Astrocyte of the cerebellum (primary cell): ENCODE measurements around the gene PFDN4.

ENCODE experiments used
- DNase-seq: peaks from one replicate; pipeline ENCODE4 v3.0.0-alpha.2; 2011; ENCODE audit warnings: low read depth
- H3K4me3 ChIP-seq: 2 replicates; pipeline ENCODE4 v1.5.1; 2011; ENCODE audit warnings: mild to moderate bottlenecking, low read depth, low read length, moderate library complexity
- CTCF ChIP-seq: IDR thresholded peaks from 2 replicates; pipeline ENCODE4 v1.5.1; 2012; ENCODE audit warnings: low read length, low read depth, moderate library complexity, mild to moderate bottlenecking; ENCODE audit errors: missing control alignments
- in situ Hi-C: cut with HindIII; loops from 2 replicates; pipeline ENCODE4 v1.10.0; 2017; ENCODE audit warnings: low sequenced_read_pairs

Gene PFDN4

GRCh38 chr20:54184904-54185626 lies 22.8 kb upstream of the PFDN4 start:
- in situ Hi-C loops, result no loop called here
- H3K4me3 ChIP-seq, result no peak overlapping the region
- no peak for DNase-seq
- no peak for TF ChIP-seq CTCF

DNA sequence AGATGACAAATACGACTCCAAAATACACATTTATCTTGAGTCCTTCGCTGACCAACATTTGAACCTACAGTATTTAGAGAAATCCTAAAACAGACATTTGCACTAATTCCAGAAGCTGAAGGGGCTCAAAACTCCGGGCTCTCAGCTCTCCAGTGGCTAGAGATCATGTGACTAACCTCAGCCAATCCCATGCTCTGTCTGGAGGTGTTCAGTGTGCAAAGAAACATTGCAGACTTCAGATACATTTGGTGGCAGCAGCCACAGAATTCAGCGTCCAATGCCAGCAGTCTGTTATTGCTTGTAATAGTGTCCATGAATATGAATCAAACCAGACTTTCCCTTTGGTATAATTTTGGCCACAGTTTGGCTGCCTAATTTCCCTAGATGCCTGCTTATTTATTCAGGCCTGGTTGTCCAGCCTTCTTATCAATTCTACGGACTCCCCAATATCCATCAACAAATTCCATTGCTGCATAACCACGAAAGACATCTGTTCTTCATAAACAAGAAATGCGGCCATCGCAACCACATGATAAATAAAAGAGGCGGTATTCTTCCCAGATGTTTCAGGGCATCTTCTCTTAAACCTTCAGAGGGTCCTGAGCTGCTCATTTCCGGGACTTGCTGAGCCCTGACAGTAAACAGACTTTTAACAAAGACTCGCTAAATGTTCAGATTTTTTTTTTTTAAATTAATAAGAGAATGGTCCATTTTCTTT lies 19.6 kb upstream of the PFDN4 start:
- no peak for TF ChIP-seq CTCF
- no peak overlapping the region for H3K4me3 ChIP-seq
- in situ Hi-C loops, result no loop called here
- DNase-seq, result no peak

DNA sequence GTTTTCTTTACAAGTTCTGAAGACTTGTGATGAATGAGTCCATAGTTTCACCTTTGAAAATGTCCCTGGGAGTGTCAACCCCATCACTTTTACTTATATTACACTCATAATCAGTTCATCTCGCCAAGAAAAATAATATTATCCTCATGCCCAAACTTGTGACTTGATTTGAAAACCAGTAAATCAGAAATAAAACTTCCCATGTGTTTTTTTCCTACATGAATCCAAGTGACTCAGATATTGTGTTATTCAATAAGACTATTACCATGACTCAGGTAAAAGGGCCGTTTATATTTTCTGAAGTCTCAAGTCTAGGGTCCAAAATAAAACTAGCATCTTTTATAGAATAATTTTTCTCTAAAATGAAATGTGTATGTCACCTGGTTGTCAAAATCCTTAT lies 18.3 kb upstream of the PFDN4 start:
- no peak overlapping the region for H3K4me3 ChIP-seq
- no peak for TF ChIP-seq CTCF
- no peak for DNase-seq
- in situ Hi-C loops, result loop anchor here (5.0 kb wide), 1 partner anchor 102 kb away; no protein-coding TSS in a partner anchor

DNA sequence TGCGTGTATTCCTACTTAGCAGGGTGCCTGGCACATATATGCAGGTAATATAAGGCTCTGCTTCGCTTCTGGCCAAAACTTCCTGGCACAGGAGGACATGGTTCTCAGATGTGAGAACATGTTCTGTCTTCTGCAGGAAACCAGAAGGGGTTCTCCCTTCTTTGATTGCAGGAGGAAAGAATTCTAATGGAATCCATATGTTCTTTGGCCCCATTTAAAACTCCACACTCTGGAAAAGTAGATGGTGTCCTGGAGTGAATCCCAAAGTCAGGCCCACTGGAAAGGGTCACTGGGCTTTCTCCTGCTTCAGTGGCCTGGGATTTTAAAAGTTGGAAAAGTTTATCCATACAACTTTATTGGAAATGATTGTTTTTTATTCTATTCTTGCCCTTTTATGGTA lies 17.7 kb upstream of the PFDN4 start:
- in situ Hi-C loops, result loop anchor here (5.0 kb wide), 1 partner anchor 103 kb away; no protein-coding TSS in a partner anchor
- no peak for DNase-seq
- no peak overlapping the region for H3K4me3 ChIP-seq
- TF ChIP-seq CTCF, result no peak

GRCh38 chr20:54193817-54194216 lies 14.1 kb upstream of the PFDN4 start:
- no peak for DNase-seq
- in situ Hi-C loops, result loop anchor here (5.0 kb wide), 1 partner anchor 107 kb away; no protein-coding TSS in a partner anchor
- TF ChIP-seq CTCF, result no peak
- no peak overlapping the region for H3K4me3 ChIP-seq

DNA sequence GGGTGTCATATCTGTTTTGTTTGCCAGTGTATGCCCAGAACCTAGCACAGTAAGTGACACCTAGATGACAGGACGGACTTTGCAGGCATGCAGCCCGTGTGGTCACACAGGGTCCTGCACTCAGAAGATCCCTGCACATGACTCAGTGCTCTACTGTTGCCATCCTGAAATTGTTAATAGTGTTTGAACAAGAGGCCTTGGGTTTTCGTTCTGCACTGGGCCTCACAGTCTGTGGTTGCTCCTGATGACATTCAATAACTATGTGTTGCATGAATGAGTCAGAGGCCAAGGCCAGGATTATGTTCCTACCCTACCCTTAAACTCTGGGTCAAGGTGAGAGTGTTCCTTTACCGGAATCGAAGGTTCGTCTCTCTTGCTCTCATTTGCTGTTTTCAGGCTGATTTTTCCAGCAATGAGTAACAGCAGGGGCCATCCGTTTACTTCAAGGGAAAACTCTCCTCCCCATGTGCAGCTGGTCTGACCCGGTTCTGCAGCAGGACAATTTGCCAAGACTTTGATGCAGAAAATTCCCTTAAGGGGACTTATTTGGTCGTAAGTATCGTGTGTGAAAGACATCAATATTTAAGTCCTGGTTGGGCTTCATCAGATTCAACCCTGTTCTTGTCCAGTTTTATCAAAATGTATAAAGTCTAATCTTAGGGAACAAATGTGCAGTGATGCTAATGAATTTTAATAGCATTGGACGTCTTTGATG lies 13.0 kb upstream of the PFDN4 start:
- no peak for DNase-seq
- no peak overlapping the region for H3K4me3 ChIP-seq
- in situ Hi-C loops, result loop anchor here (5.0 kb wide), 1 partner anchor 108 kb away; no protein-coding TSS in a partner anchor
- no peak for TF ChIP-seq CTCF
